GM12875 (cell line): ENCODE measurements around the gene CWC27.
"Not testable (repeated sequence)": the region's sequence is repeated elsewhere in the genome, so short reads cannot be mapped to it uniquely, and the experiment has no call there.

Source experiments
- H3K4me3 ChIP-seq: one replicate; pipeline ENCODE4 v1.5.1; 2011; ENCODE audit warnings: low read depth, low read length, control low read depth
- CTCF ChIP-seq: IDR thresholded peaks from 2 replicates; pipeline ENCODE4 v1.5.1; 2011; ENCODE audit warnings: low read depth, mild to moderate bottlenecking, control low read depth, inconsistent platforms, low read length, moderate library complexity, borderline replicate concordance; ENCODE audit not compliant: insufficient read depth

The CWC27 gene

GRCh38 chr5:64900618-64901017, 131.9 kb downstream of the CWC27 start:
- no peak overlapping the region for H3K4me3 ChIP-seq
- no peak for TF ChIP-seq CTCF

GRCh38 chr5:64907399-64907798, 138.7 kb downstream of the CWC27 start:
- not testable (repeated sequence) for H3K4me3 ChIP-seq

- TF ChIP-seq CTCF, result no peak
- no peak overlapping the region for H3K4me3 ChIP-seq
Measured at GRCh38 chr5:64914396-64914795, 145.7 kb downstream of the CWC27 start.

- no peak overlapping the region for H3K4me3 ChIP-seq
- TF ChIP-seq CTCF, result no peak
Measured at GRCh38 chr5:64918083-64918482, 149.4 kb downstream of the CWC27 start.

GRCh38 chr5:64921386-64921785, 152.7 kb downstream of the CWC27 start:
- TF ChIP-seq CTCF, result no peak
- no peak overlapping the region for H3K4me3 ChIP-seq

GRCh38 chr5:64923151-64923685, 154.5 kb downstream of the CWC27 start:
- H3K4me3 ChIP-seq, result no peak overlapping the region
- no peak for TF ChIP-seq CTCF

GRCh38 chr5:64925123-64925522, 156.4 kb downstream of the CWC27 start:
- TF ChIP-seq CTCF, result no peak
- no peak overlapping the region for H3K4me3 ChIP-seq

- no peak overlapping the region for H3K4me3 ChIP-seq
- TF ChIP-seq CTCF, result no peak
Measured at GRCh38 chr5:64929833-64930232, 161.1 kb downstream of the CWC27 start.
